HG02870 (cell line): Measurements from ENCODE around the gene TRAM2.
A peak's percentile ranks its signal among the peaks of the same experiment; 100 is the strongest.

ENCODE experiments used
- ATAC-seq: cut with Tn5 transposase; IDR thresholded peaks from one replicate; pipeline ENCODE4 v1.9.1; 2021; ENCODE audit warnings: mild to moderate bottlenecking, moderate library complexity; ENCODE audit not compliant: unreplicated experiment

TRAM2 gene

DNA sequence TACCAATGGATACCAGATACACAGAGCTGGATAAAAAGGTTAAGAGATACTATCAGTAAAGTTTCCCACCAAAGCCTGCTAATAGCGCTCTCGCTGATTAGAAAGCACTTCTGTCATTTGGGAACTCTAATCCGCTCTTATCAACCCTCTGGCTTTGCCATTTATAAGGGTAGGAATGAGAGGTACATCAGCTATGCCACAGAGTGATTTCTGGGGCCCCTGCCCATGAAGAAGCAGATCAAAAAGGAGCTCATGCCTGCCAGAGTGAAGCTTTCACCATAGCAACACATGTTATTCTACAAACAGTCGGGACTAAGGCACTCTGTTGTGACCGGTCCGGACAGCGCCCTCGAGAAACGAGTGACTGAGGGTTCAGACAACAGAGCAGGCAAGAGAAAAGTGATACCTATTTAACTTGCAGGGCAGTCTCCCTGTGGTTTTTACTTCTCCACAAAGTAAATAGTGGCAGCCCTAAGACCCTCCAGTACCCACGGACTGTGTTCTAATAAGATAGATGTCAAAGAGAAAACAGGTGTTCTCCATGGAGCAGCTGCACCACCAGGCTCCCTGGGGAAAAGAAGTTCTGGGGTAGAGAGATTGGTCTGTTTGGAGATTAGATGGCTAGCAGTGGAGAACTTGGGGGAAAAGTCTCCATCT is 5.6 kb downstream of the TRAM2 start:
- no peak for ATAC-seq

DNA sequence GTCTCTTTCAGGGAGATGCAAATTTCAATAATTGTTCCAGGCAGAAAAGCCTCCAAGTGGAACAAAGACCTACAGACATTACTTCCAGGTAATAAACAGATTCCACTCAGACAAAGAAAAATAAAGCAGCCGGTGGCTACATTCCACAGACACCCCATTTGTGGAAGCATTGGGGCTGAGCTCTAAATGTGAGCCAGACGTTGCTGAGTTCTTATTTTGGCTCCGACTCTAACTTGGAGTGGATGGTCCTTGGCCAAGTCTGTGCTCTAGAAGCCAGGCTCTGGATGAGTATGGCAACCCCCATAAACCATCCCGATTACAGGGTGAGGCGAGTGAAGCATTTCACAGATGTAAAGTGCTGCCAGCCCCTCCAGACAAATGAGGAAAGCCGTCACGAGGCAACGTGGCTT is 6.6 kb downstream of the TRAM2 start:
- ATAC-seq, result no peak

DNA sequence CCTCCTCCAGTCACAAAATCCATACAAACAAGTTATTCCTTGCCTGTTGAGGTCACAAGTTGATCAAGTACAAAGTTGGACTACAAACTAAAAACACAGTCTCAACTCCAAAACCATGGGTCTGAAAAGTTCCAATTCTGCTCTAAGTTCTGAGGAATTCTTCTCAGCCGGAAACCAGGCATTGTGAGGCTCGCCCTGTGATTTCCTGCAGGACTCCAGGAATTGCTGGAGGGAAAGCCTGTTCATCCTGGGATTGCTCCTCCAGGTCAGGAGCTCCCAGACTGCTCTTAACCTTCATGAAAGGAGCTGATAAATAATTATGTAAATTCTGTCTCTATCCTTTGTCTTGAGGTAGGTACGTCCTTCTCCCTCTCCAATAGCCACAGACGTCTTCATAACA is 8.5 kb downstream of the TRAM2 start:
- ATAC-seq, result no peak

DNA sequence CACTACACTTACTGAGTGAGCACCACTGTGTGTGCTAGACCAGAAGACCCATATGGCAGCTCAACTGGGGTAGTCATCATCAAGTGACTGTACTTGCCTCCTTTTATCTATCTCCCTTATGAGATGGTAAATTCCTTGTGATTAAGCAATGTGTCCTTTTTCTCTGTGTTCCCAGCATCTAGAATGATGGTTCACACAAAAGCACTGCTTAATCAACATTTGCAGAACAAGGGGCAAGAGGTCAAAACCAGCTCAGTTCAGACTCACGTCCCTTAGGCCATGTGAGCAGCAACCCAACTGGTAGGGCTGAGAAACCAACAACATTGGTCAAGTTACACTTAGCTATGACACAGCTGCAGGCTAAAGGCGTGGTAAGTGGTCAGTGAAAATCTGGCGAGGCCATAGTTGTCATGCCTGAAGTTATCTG is 10.0 kb downstream of the TRAM2 start:
- no peak for ATAC-seq

DNA sequence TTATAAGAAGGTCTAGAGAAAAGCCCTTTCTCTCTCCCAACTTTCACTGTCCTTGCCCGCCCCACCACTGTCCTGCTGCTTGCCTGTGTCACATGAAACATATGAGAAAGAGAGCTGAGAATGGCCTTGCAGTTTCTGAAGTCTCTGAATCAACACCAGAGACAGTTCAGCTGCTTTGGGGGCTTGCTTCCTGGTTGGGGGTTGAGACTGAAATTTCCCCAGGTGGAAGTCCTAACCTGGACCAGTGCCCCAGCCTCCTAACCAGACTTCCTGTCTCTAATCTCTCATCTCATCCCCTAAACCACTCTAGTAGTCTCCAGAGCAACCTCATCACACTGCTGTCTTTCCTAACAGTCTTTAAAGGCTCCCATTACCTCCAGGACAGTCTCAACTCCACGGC is 10.7 kb downstream of the TRAM2 start:
- ATAC-seq, result peak; percentile 81

DNA sequence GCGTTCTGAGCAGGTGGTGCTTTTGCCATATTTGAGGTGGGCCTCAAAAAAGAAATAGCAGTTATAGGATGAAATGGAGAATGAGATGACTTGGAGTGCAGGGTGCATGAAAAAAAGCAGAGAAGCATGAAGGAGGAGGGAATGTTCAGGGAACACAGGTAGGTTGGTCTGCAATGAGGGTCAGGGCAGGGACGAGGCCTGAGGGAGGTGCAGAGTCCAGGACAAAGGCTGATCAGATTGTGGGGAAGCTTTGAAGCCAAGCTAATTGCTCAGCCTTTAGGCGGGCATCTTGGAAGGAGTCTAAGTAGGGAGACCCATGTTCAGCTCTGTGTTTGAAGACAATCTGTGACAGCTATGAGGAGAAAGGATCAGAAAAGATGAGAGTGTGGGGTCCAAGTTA is 12.0 kb downstream of the TRAM2 start:
- ATAC-seq, result no peak

DNA sequence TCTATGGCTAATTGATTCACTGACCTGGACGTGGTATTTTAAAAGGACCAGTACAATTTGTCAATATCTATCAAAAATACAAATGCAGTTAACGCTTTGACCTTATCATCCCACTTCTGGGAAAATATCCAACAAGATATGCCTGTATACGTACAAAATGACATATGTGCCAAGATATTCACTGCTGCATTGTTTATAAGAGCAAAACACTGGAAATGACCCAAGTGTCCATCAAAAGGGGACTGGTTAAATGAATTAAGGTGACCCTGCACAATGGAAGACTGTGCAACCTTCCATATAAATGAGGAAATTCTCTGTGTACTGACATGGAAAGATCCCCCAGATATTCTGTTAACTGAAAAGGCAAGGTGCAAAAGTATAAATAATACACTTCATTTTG is 13.9 kb downstream of the TRAM2 start:
- ATAC-seq, result no peak

DNA sequence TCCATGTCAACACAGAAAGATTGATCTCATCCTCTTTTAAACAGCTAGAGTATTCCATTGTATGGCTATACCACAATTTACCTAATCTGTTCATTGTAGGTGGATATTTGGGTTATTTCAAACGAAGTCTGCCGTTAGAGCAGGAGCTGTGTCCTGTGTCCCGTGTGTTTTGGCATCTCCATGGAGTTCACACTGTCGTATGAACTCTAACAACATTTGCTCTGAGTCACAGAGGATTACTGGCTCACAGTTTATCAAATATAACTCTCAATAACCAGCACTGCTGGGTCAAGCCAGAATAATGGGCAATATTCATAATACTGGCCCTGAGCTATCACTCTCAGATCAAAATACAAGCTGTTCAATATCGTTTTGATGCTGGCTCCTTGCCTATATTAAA is 16.4 kb downstream of the TRAM2 start:
- ATAC-seq, result no peak

DNA sequence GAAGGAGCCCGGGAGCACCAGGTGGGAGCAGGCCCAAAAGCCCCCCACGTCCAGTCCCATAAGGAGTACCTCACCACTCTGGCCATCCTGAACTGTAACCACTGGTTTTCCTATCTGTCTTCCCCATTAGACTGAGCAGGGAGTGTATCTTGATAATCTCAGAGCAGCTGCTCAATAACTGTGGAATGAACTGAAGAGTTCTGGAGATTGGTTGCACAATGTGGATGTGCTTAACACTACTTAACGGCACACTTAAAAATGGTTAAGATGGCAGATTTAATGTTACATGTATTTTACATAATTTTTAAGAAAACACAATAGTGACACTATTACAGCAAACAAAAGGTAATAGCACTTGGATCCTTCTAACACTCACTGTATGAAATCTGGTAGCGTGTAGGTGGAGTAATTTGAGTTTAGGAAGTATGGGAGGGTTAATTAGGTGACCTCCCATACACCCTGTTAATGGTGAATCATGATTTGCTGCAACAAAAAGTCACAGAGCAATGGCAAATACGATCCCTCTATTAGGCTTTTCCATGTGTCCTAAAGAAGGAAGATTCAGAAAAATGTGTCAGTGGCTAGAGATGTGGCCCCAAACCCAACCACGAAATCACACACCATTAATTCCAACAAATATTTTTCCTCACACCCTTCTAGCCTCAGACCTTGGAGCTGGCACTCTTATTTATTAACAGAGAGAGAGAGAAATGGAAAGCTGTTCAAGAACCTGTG is 18.4 kb downstream of the TRAM2 start:
- no peak for ATAC-seq

DNA sequence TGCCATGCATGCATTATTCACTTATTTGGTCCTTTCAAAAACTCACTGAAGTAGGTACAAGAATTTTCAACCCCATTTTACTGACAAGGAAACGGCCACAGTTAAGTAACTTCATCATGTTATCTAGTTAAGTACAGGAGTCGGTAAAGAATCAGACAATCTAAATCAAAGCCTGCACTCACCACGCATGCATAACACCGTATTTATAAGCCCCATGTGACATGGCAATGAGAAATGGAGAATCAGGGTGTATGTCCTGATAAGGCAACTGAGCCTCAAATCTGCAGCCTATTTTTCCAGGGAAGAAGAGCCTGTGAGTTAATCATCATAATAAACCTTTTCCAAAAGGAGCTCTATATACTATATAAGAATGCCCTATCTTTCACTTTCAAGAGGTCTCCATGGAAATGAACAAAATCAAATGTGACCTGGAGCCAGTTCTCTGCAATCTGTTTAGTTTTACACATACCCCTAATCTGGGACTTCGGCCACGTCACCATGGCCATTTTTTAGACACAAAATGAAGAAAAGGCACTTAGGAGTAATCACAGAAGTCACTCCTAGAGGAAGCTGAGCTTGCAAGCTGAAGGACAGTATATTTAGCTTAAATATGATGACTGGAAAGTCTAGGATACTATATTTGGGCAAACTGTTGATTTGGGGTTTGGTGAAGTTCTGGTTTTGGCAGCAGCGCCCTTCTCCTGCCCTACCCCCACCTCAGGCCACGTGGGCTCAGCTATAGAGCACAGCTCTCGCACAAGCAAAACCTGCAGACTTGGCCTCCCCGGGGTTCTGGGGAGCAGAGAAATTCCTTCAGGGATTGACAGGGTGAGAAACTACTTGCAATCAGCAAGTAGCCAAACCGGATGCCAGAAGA is 19.2 kb downstream of the TRAM2 start:
- no peak for ATAC-seq

DNA sequence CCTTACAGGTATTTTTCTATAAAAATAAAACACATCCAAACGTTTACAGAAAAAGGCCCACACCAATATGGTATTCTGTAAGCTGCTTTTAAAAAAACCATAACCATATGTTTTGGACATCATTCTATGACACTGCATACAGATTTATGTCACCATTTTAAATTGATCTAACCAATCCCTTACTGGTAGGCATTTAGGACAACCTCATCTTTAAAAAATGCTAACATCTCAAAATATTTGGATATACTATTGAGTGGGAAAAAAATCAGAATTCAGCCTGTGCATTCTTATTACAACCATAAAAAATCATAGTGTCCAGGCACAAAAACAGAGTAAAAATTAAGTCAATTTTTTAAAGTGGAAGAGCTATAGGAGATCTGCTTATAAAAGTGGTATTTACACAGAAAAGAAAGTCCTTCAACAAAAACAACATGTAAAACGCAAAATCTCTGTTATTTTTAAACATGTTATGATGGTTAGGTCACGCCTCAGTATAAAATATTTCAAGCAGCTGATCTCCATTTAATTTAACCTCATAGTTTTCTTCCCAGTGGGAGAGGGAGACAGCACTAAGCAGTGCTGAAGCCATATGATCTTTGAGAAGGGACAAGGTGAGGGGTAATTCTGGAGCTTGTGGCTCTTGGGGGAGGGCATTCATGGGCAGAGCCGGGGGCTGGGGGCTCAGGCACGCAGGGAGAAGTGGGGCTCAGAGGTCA is 21.2 kb downstream of the TRAM2 start:
- no peak for ATAC-seq

DNA sequence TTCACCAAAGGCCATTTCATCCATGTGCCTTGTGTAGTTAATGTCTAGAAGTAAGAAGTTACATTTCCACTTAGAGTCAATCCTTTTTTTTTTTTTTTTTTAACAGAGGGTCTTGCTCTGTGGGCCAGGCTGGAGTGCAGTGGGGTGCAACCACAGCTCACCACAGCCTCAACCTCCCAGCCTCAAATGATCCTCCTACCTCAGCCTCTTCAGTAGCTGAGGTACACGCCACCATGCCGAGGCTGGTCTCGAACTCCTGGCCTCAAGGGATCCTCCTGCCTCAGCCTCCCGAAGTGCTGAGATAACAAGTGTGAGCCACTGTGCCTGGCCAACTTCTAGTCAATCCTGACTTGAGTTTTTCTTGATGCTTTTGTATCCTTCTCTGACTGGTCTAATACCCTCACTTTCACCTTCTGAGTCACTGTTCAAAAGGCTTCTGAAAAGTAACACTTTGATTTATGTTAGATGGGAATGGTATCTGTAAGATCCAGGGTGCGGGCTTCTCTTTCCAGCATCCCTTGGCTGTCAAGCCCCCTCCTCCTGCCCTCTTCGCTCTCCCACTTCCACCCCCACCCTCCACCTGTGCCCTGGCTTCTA is 22.1 kb downstream of the TRAM2 start:
- ATAC-seq, result no peak

DNA sequence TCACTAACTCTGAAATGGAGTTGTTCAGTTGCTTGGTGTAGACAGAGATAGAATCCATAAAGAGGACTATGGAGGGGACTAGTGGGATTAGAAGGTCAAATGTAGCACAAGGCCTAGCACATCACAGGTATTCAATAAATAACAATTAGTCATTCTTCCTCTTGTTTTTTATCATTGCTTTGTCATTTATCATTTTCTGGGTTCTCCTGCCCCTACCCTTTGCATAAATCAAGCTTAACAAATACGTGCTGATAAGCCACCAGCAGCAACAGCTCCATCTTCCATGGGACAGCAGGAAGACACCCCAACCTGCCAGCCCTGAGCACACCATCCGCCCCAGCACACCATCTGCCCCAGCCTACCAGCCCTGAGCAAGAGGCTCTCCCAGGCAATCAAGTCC is 23.1 kb downstream of the TRAM2 start:
- no peak for ATAC-seq

DNA sequence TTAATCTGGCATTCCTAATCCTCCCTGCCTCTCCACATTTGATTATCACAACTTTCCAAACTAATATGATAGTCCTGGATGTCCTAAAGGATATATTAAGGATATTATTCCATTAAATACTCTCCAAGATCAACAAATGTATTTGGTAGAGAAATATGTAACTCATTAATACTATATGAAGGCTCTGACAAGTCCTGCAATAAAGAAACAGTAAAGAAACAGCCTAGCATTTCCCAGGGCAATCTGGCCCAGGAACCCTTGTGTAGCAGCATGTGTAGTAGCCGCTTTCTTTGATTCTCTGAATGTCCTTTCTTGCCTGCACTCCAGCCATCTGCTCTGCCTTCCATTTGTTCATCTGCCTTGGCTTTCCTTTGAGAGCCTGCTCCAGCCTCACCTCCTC is 23.7 kb downstream of the TRAM2 start:
- ATAC-seq, result no peak

DNA sequence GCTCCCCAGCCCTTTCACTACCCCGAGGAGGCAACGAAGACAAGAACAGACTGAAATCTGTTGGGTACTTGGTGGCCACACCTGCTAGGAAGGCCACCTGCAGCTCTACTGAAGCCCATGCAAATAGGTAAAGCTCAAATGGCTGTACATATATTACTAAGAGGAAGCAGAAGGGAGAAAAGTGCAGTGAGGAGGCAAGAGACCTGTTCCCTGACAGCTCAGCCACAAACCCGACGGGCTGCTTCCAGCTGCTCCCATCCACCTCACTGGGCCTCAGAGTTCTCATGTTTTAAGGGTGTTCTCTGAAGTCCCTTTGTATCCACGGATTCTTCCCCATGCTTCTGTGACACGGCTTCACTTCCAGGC is 24.6 kb downstream of the TRAM2 start:
- peak; percentile 97 for ATAC-seq

DNA sequence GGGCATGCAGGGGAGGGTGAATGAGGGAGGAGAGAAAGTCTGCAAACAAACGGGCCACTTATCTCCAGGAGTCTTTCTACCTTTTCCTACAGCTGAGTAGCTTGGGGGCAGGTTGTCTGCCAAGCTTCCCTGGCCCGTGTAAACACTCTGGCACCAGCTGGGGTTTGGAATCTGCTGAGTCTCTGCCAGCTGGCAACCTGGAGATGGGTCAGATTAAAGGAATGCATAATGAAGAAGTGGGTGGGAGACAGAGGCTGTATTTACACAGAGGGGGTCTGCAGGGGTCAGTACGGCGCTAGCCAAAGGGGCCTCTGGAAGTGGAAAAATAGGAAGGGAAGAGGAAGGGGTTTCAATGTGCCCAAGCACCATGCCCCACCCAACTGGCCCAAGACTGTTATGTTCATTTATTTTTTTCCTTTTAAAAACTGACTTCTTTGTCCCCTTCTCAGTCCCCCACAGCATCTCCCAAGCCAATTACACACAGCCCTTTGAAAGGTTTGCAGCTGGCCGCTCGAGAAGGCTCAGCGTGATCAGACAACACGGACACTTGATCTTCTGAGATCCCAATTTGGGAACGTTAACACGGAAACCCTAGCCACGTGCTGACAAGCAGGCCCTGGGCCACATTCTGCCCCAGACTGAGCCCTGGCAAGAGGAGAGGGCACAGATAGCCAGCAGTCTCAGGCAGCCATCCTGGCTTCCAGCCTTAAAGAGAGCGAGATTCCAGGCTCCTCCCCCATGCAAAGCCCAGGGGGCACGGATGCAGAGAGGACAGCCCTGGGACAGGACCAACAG is 25.2 kb downstream of the TRAM2 start:
- ATAC-seq, result no peak

DNA sequence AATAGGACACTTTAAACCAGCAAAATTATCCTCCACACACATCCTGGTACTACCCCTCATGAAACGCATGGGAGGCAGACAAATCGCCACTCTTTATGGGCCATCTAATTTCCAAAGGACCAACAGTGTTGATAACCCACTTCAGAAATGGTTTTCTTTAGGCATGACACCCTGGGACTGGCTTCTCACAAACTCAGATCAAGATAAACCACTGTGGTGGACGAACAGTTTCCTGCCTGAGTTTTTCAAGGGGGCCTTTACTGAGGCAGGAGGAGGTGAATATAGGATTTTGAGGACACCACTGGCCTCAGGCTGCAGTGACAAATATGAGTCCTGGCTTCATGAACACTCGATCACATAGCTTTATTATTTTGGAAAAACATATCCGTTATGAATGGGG is 26.0 kb downstream of the TRAM2 start:
- ATAC-seq, result no peak

DNA sequence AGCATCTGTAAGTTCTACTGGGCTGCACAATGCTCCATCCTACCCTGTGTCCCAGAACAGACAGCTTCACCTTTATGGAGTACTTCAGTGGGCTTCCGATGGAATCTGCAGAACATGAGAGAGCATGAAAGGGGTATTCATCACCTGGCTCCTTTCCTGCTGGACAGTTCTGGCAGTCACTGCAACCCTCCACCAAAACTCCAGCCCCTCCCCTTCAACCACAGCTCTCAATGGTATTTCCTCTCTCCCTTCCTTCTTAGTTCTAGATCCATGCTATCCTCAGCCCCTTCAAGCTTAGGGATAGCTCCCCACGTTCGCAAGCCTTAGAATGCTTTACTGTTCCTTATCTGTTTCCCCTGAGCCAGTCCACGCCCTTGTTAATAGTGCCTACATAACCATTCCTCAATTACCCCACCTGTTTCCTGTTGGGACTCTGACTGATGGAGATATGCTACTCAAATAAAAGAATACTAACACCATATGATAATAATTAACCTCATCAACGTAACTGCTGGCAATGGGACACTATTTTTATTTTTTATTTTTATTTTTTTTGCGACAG is 26.8 kb downstream of the TRAM2 start:
- no peak for ATAC-seq

DNA sequence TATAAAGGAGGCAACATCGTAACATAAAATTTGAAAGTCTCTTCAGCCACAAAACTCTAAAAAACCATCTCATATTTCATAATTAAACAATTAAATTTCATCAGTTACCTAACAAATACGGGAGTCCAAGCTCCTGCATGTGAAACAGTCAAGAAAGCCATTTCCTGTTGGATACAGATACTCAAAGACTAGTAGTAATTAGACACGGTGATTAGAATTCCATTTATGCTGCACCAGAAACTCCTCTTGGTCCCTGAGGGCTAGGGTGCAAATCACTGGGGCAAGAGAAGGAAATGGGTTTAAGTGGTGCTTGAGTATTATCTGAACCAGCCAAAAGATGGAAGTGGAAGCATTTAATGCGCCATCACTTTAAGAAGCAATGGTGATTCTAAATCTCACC is 27.4 kb downstream of the TRAM2 start:
- ATAC-seq, result no peak

DNA sequence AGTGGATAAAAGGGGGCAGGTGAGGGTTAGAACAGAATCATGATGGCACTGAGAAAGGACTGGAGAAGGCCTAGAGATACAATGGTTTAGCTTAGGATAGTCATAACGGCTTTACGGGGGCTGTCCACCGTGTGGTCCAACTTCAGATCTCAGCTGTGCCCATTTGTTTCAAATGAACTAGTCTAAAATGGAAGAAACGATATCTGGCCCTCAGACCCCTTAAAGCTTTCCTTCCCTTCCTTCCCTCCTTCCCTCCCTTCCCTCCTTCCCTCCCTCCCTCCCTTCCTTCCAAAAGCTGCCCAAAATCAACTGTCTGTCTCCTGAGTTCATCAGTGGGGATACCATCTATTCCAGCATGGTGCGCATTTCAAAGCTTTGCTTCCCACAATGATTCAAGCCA is 27.9 kb downstream of the TRAM2 start:
- no peak for ATAC-seq
